ENCODE measurements around the gene PSMD4. TPM values are rescaled to one million over a fixed set of nuclear protein-coding genes. Genes with fewer than 3 reads are reported as not detected.

Gene PSMD4
- total and polyA plus RNA-seq, 2 of the 8 experiments (the other 6 are each of a cell fraction or from before 2014, with no cell fraction given), result 216 to 284 TPM

DNA sequence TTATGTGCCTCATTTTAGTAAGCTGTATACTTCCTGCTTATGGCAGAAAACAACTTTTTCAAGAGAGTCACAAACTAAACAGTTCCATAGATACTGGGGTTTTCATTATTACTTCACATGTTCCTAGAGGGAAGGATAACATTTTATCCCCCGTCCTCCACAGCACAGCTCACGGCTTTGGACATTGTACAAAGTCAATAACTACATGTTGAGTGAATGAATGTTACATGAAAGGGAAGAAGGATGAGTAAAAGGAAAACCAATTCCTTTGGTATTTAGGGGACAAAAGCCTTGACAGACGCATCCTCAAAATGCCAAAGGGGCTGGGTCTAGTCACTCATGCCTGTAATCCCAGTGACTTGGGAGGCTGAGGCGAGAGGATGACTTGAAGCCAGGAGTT is 57.9 kb downstream of the PSMD4 start (continued):
- TF ChIP-seq, protein P1, sequence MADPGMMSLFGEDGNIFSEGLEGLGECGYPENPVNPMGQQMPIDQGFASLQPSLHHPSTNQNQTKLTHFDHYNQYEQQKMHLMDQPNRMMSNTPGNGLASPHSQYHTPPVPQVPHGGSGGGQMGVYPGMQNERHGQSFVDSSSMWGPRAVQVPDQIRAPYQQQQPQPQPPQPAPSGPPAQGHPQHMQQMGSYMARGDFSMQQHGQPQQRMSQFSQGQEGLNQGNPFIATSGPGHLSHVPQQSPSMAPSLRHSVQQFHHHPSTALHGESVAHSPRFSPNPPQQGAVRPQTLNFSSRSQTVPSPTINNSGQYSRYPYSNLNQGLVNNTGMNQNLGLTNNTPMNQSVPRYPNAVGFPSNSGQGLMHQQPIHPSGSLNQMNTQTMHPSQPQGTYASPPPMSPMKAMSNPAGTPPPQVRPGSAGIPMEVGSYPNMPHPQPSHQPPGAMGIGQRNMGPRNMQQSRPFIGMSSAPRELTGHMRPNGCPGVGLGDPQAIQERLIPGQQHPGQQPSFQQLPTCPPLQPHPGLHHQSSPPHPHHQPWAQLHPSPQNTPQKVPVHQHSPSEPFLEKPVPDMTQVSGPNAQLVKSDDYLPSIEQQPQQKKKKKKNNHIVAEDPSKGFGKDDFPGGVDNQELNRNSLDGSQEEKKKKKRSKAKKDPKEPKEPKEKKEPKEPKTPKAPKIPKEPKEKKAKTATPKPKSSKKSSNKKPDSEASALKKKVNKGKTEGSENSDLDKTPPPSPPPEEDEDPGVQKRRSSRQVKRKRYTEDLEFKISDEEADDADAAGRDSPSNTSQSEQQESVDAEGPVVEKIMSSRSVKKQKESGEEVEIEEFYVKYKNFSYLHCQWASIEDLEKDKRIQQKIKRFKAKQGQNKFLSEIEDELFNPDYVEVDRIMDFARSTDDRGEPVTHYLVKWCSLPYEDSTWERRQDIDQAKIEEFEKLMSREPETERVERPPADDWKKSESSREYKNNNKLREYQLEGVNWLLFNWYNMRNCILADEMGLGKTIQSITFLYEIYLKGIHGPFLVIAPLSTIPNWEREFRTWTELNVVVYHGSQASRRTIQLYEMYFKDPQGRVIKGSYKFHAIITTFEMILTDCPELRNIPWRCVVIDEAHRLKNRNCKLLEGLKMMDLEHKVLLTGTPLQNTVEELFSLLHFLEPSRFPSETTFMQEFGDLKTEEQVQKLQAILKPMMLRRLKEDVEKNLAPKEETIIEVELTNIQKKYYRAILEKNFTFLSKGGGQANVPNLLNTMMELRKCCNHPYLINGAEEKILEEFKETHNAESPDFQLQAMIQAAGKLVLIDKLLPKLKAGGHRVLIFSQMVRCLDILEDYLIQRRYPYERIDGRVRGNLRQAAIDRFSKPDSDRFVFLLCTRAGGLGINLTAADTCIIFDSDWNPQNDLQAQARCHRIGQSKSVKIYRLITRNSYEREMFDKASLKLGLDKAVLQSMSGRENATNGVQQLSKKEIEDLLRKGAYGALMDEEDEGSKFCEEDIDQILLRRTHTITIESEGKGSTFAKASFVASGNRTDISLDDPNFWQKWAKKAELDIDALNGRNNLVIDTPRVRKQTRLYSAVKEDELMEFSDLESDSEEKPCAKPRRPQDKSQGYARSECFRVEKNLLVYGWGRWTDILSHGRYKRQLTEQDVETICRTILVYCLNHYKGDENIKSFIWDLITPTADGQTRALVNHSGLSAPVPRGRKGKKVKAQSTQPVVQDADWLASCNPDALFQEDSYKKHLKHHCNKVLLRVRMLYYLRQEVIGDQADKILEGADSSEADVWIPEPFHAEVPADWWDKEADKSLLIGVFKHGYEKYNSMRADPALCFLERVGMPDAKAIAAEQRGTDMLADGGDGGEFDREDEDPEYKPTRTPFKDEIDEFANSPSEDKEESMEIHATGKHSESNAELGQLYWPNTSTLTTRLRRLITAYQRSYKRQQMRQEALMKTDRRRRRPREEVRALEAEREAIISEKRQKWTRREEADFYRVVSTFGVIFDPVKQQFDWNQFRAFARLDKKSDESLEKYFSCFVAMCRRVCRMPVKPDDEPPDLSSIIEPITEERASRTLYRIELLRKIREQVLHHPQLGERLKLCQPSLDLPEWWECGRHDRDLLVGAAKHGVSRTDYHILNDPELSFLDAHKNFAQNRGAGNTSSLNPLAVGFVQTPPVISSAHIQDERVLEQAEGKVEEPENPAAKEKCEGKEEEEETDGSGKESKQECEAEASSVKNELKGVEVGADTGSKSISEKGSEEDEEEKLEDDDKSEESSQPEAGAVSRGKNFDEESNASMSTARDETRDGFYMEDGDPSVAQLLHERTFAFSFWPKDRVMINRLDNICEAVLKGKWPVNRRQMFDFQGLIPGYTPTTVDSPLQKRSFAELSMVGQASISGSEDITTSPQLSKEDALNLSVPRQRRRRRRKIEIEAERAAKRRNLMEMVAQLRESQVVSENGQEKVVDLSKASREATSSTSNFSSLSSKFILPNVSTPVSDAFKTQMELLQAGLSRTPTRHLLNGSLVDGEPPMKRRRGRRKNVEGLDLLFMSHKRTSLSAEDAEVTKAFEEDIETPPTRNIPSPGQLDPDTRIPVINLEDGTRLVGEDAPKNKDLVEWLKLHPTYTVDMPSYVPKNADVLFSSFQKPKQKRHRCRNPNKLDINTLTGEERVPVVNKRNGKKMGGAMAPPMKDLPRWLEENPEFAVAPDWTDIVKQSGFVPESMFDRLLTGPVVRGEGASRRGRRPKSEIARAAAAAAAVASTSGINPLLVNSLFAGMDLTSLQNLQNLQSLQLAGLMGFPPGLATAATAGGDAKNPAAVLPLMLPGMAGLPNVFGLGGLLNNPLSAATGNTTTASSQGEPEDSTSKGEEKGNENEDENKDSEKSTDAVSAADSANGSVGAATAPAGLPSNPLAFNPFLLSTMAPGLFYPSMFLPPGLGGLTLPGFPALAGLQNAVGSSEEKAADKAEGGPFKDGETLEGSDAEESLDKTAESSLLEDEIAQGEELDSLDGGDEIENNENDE (IDR thresholded peaks at IDR 0.05; ENCODE audit: insufficient replicate concordance, low read length), result no peak
- TF ChIP-seq TCF12 (IDR thresholded peaks at IDR 0.05; ENCODE audit: low read depth, low read length), result no peak
- TF ChIP-seq ASH2L (IDR thresholded peaks at IDR 0.05; ENCODE audit: low read length), result no peak

Data from H1 (cell line).